Measurements from ENCODE around the gene ASB18. TPM values are rescaled to one million over a fixed set of nuclear protein-coding genes. Genes with fewer than 3 reads are reported as not detected.

Gene ASB18
- total RNA-seq, 1 experiment from 2014 or later: not detected

GRCh38 chr2:236261452-236261851 lies 2.8 kb downstream of the ASB18 start (continued):
- TF ChIP-seq, protein P1, sequence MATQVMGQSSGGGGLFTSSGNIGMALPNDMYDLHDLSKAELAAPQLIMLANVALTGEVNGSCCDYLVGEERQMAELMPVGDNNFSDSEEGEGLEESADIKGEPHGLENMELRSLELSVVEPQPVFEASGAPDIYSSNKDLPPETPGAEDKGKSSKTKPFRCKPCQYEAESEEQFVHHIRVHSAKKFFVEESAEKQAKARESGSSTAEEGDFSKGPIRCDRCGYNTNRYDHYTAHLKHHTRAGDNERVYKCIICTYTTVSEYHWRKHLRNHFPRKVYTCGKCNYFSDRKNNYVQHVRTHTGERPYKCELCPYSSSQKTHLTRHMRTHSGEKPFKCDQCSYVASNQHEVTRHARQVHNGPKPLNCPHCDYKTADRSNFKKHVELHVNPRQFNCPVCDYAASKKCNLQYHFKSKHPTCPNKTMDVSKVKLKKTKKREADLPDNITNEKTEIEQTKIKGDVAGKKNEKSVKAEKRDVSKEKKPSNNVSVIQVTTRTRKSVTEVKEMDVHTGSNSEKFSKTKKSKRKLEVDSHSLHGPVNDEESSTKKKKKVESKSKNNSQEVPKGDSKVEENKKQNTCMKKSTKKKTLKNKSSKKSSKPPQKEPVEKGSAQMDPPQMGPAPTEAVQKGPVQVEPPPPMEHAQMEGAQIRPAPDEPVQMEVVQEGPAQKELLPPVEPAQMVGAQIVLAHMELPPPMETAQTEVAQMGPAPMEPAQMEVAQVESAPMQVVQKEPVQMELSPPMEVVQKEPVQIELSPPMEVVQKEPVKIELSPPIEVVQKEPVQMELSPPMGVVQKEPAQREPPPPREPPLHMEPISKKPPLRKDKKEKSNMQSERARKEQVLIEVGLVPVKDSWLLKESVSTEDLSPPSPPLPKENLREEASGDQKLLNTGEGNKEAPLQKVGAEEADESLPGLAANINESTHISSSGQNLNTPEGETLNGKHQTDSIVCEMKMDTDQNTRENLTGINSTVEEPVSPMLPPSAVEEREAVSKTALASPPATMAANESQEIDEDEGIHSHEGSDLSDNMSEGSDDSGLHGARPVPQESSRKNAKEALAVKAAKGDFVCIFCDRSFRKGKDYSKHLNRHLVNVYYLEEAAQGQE (IDR thresholded peaks at IDR 0.05; ENCODE audit: low read depth): no peak

- no peak for TF ChIP-seq EZH2phosphoT487 (IDR thresholded peaks at IDR 0.05; ENCODE audit: borderline replicate concordance)
- no peak for TF ChIP-seq ZBTB33 (IDR thresholded peaks at IDR 0.05; ENCODE audit: extremely low read depth, insufficient replicate concordance, low read length)
- Histone ChIP-seq H3K79me2 (ENCODE audit: insufficient read depth, low read length) (no peaks in the 10 kb centered on the region), H3K27ac (ENCODE audit: low read depth, low read length) (no peak overlapping the region), H3K9ac (ENCODE audit: low read length) (no peak overlapping the region), H3K36me3 (ENCODE audit: control insufficient read depth in 1 of 2, insufficient read depth in 2 of 2, low read length in 2 of 2) (no peaks in the 10 kb centered on the region), H3K4me1 (ENCODE audit: control insufficient read depth in 1 of 2, insufficient read depth in 2 of 2, low read length in 2 of 2) (no peaks in the 10 kb centered on the region), H4K20me1 (ENCODE audit: insufficient read depth) (no peaks in the 10 kb centered on the region), H3K9me2 (ENCODE audit: insufficient read depth) (no peaks in the 10 kb centered on the region), H3K27me3 (ENCODE audit: insufficient read depth, low read length) (no peaks in the 10 kb centered on the region), H3K4me3 (replicated peaks in 1 of 2; ENCODE audit: low read depth in 1 of 2, low read length in 2 of 2) (no peak overlapping the region), H3K4me2 (ENCODE audit: low read length) (no peak overlapping the region), H2AFZ (ENCODE audit: low read depth, low read length, poor library complexity, severe bottlenecking) (no peak overlapping the region), H3K9me3 (ENCODE audit: control insufficient read depth in 1 of 2, insufficient read depth in 1 of 2, low read depth in 1 of 2, low read length in 2 of 2) (no peaks in the 10 kb centered on the region)
- ChIA-PET CTCF (no interaction called here), RAD21 (ENCODE audit: low non-redundant PET in 1 of 2, low total read pairs in 2 of 2, uncharacterized antibody in 2 of 2, unreplicated experiment in 2 of 2) (no interaction called here), POLR2A (no interaction called here)
- DNase-seq (ENCODE audit: low read depth, low spot score) (no peak), ATAC-seq (no peak)
- intact Hi-C loops (cut with micrococcal nuclease): no loop called here
- no TSS peak for BruUV-seq (replicated peaks)
Measured at GRCh38 chr2:236259371-236259770, 4.8 kb downstream of the ASB18 start.
